C1 segment of cervical spinal cord (tissue), 14 donors: ENCODE measurements around the gene TPST2.

Experiments used
- DNase-seq, 14 donors: peaks; one replicate each; lab custom pipeline; 2025; lab: John Stamatoyannopoulos, UW

TPST2 gene

GRCh38 chr22:26476705-26477340, 113.1 kb downstream of the TPST2 start:
- no peak for DNase-seq

DNA sequence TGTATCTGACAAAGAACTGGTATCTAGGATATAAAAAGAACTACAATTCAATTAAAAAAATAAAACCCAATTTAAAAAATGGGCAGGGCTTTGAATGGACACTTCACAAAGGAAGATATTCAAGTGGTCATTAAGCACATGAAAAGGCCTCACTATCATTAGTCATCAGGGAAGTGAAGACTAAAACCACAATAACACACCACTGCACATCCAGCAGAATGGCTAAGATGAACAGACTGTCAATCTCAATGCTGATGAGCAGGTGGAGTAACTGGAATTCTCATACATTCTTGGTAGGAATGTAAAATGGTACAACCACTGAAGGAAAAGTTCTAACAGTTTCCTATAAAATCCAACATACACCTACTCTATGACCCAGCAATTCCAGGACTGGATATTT, 115.2 kb downstream of the TPST2 start:
- no peak for DNase-seq
